DMS153 treated with DMSO at 0.1 percent for 48 hours (cell line): ENCODE measurements around the gene GDPD5.

Source experiments
- DNase-seq: peaks from one replicate; lab custom pipeline; 2025; ENCODE audit not compliant: unreplicated experiment; lab: John Stamatoyannopoulos, UW

GDPD5 gene

GRCh38 chr11:75450236-75450635 lies 75.5 kb downstream of the GDPD5 start:
- DNase-seq: no peak

DNA sequence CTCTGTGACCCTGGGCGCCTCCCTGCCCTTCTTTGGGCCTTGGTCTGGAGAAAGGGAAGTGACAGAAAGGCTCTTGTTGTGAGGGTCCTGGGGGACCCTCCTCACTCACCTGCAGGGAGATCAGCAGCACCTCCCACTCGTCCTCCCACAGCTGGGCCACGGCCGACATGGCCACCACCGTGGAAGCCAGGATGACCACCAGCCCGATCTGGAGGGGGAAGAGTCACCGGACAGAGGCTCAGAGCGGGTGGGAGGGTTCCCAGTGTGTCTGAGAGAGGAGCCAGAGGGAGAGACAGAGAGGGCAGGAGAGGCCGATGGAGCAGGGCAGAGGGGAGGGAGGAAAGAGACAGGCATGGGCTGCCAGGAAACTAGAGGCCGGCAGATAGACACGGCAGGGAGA lies 76.0 kb downstream of the GDPD5 start:
- no peak for DNase-seq

DNA sequence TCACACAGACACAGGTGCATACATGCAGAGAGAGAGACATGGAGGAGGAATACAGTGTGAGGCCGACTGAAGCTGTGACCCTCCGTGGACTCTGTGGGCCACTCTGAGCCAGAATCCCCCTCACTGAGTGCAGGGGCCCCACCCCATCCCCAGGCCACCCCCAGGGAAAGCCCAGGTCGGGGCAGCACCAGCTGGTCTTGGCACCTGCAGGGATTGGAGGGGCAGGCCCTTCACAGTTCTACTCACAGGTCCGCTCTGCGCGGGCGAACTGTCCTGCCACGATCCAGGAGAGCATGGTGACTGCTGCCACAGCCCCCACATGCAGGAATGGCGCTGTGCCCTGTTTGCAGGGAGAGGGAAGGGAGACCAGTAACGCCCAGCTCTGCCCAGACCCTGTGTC lies 76.5 kb downstream of the GDPD5 start:
- DNase-seq: no peak

GRCh38 chr11:75447415-75447814 lies 78.3 kb downstream of the GDPD5 start:
- no peak for DNase-seq

GRCh38 chr11:75445315-75445953 lies 80.3 kb downstream of the GDPD5 start:
- DNase-seq: peak; percentile 22

GRCh38 chr11:75443043-75443442 lies 82.7 kb downstream of the GDPD5 start:
- no peak for DNase-seq

- DNase-seq: no peak
Observed at GRCh38 chr11:75442161-75442885, 83.4 kb downstream of the GDPD5 start.

DNA sequence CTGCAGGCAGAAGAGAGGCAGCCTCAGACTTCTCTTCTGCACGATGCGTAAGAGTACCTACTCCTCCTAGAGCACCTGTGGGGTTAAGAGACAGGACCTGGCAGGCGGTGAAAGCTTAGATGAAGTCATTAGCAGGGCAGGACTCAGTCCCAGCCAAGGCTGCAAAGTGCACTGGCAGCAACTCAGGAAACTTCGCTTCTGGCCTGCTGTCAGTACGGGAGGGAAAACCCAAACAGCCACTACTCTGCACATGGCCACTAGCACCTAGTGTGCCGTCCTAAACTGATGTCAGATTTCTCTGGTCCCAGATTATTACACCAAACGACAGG lies 84.0 kb downstream of the GDPD5 start:
- no peak for DNase-seq

DNA sequence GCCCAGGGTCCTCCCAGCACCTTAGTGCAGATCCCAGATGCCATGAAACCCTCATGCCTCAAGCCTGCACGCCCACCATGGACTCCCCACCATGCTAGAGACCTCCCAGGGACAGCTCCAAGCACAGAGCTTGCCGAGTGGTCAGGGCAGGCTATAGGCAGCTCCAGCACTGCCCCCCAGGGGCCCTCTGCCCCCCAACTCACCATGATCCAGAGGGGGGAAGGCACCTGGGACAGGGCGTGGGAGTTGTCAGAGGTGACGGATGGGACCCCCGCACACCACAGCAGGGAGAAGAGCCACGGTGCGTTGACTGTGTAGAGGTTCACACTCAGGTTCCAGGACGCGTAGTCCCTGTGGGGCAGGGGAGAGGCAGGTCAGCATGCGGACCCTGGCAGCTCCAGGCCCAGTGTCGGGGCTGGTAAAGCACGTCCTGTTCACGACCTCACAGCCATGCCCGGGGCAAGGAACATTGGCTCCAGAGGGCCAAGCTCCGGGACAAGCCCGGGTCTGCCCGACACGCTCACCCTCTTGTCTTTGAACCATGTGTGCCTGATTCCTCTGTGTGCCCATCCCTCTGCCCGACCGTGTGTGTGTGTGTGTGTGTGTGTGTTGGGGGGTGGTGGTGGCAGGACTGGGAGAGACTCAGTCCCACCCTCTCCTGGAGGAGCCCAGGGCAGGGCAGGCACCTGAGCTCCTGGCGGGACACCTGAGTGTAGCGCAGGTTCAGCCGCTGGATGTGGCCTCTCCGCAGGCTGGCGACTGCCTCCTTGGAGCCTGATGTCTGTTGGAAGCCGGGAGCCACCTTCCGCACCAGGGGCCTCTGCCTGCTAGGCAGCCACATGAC lies 84.6 kb downstream of the GDPD5 start:
- DNase-seq: no peak

GRCh38 chr11:75439495-75440120 lies 86.1 kb downstream of the GDPD5 start:
- no peak for DNase-seq

GRCh38 chr11:75439026-75439425 lies 86.7 kb downstream of the GDPD5 start:
- DNase-seq: no peak

GRCh38 chr11:75437966-75438659 lies 87.6 kb downstream of the GDPD5 start:
- DNase-seq: no peak

DNA sequence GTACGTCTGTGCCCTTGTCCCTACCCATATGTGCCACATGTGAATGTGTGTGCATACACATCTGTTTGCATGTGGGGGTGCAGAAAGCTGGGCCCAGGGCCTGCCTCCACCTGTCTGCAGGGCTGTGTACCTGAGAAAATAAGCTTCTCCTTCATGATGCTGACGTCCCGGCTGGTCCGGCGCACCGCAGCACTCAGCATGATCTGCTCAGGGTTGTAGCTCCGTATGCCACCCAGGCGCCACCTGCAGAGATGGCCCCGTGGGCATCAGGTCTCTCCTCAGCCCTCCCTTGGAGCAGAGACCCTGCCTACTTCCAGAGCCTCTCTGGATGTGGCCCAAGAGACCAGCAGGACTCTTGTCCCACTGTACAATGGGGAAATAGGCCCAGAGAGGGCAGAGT lies 88.9 kb downstream of the GDPD5 start:
- DNase-seq: no peak

GRCh38 chr11:75435571-75435925 lies 90.2 kb downstream of the GDPD5 start:
- no peak for DNase-seq

DNA sequence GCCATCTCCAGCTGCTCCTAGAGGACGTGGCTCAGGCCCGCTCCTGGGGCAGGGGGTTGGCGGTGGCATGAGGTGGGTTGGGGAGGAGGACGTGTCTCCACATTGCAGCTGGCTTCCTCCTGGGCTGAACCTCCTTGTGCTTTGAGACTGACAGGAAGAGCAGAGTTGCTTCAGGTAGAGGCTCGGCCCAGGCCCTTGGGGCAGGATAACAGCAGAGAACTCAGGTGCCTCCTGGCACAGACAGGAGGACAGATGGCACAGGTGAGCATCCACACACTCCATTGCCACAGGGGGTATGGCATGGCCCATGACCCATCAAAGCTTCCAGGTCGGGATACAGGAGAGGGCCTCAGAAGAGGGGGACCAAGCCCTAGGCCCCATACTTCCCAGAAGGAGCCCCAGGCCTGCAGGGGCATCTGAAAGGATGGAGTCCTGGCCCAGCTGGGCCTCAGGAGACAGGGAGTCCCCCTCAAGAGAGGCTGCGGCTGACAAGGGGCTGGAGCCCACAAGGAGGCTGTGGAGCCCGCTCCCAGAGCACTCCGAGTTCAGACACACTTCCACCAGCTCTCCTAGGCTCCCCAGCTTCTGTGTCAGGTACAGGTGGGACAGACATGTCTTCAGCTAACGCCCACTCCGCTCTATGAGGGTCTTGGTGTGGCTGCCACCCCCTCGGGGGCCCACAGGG lies 90.7 kb downstream of the GDPD5 start:
- DNase-seq: no peak

GRCh38 chr11:75434051-75434450 lies 91.7 kb downstream of the GDPD5 start:
- DNase-seq: no peak

DNA sequence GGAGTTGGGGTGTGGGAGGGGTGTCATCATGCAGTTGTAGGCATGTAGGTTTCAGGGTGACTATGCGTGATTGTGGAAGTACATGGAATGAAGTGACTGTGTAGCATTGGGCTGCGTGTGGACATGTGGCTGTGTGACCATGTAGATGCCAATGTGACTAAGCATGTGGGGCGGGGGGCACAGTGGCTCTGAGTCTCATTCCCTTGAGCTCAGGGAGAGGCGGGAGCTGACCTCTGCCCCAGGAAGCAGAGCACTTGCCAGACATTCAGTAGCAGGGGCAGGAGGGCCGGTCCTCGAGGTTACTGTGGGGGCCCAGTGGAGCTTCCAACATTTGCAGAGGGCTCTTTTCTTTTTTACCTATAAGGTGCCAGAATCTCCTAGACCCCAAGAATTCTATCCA lies 92.3 kb downstream of the GDPD5 start:
- DNase-seq: no peak

- no peak for DNase-seq
Observed at GRCh38 chr11:75432911-75433321, 92.8 kb downstream of the GDPD5 start, which contains the start of gene KLHL35. Gene KLHL35 (minus strand): TSS chr11:75433203. CDS start chr11:75430629, 2,574 bp downstream.

DNA sequence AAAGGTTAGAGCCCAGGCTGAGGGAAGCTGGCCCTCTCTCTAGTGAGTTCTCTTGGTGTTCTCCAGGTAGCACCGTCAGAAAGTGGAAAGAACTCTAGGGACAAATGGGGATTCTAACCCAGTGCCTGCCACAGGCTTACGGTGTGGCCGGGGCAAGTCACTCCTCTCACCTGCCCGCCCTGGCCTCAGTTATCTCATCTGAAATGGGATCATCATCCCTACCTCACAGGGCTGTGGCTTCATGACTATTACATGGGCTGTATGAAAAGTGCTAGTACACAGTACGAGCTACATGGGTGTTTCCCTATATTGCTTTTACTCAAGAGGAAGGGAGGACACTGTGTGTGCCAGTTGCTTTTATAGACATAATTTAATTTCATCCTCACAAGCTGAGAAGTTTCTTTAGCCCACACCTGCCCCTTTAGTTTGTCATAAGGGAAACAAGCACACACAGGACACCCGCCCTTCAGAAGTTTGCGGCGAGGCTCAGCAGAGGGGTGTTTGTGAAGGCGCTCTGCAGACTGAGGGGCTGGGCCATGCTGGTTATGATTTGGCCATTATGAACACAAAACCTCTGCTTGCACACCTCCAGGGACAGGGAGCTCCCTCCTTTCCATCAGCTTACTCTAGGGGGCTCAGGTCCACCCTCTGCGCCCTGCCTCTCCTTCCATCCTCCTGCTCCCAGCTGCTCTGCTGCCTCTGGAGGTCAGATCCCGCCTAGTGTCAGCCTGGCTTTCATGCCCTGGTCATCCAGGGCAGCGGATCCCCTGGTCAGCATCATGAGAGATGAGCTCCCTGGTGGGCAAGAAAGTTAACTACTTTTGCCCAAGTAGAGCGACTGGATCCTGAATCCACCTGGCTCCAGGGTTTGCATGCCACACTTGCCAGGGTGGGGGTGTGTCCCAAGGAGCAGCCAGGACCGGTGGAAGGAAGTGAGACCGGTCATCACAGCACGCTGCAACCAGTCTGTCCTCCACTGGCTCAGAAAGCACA lies 93.9 kb downstream of the GDPD5 start:
- no peak for DNase-seq
